ENCODE results near the gene MYOCD.

MYOCD gene

GRCh38 chr17:12642034-12642433 is 23.7 kb upstream of the MYOCD start:
- DNase-seq = no peak

- DNase-seq = no peak
These were observed 21.9 kb upstream of the MYOCD start for GRCh38 chr17:12643822-12644221.

GRCh38 chr17:12644623-12645022 is 21.1 kb upstream of the MYOCD start:
- DNase-seq = no peak

- no peak for DNase-seq
These were observed 18.8 kb upstream of the MYOCD start for GRCh38 chr17:12646761-12647422.

GRCh38 chr17:12648498-12648897 is 17.2 kb upstream of the MYOCD start:
- no peak for DNase-seq

GRCh38 chr17:12655936-12656335 is 9.8 kb upstream of the MYOCD start:
- no peak for DNase-seq

GRCh38 chr17:12656354-12656753 is 9.3 kb upstream of the MYOCD start:
- no peak for DNase-seq

GRCh38 chr17:12659500-12659899 is 6.2 kb upstream of the MYOCD start:
- DNase-seq = no peak

GRCh38 chr17:12664252-12664651 is 1.4 kb upstream of the MYOCD start:
- no peak for DNase-seq

- no peak for DNase-seq
These were observed 812 bp upstream of the MYOCD start for GRCh38 chr17:12664894-12665262.

- no peak for DNase-seq
These were observed 1.0 kb downstream of the MYOCD start for GRCh38 chr17:12666718-12667117.

GRCh38 chr17:12667299-12667958 is 1.7 kb downstream of the MYOCD start:
- no peak for DNase-seq

GRCh38 chr17:12671906-12672305 is 6.2 kb downstream of the MYOCD start:
- no peak for DNase-seq

GRCh38 chr17:12672947-12673346 is 7.3 kb downstream of the MYOCD start:
- DNase-seq = no peak

- DNase-seq = no peak
These were observed 8.1 kb downstream of the MYOCD start for GRCh38 chr17:12673788-12674187.

- DNase-seq = no peak
These were observed 14.8 kb downstream of the MYOCD start for GRCh38 chr17:12680407-12680897.

GRCh38 chr17:12680993-12681392 is 15.3 kb downstream of the MYOCD start:
- no peak for DNase-seq

- DNase-seq = no peak
These were observed 17.6 kb downstream of the MYOCD start for GRCh38 chr17:12683299-12683698.

GRCh38 chr17:12686486-12686885 is 20.8 kb downstream of the MYOCD start:
- DNase-seq = no peak

- DNase-seq = no peak
These were observed 22.7 kb downstream of the MYOCD start for GRCh38 chr17:12688382-12688781.

- DNase-seq = no peak
These were observed 25.5 kb downstream of the MYOCD start for GRCh38 chr17:12691173-12691572.

GRCh38 chr17:12693640-12694039 is 27.9 kb downstream of the MYOCD start:
- DNase-seq = no peak

GRCh38 chr17:12706070-12706469 is 40.4 kb downstream of the MYOCD start:
- no peak for DNase-seq

GRCh38 chr17:12709063-12709462 is 43.4 kb downstream of the MYOCD start:
- DNase-seq = no peak

GRCh38 chr17:12712415-12712814 is 46.7 kb downstream of the MYOCD start:
- no peak for DNase-seq
